AG04450 (cell line): ENCODE results near the gene CAP2. TPM values are rescaled to one million over a fixed set of nuclear protein-coding genes. Genes with fewer than 3 reads are reported as not detected.
"Not testable (repeated sequence)": the region's sequence is repeated elsewhere in the genome, so short reads cannot be mapped to it uniquely, and the experiment has no call there.

ENCODE experiments used
- CTCF ChIA-PET: fragments of 300-600, 350-600 bp; formaldehyde crosslinking; extraction: SDS; loops from one replicate; lab custom pipeline; 2022; ENCODE audit warnings: antibody characterized with exemption, inconsistent platforms; lab: Charles Lee
- POLR2A ChIA-PET: fragments of 350-600 bp; formaldehyde crosslinking; extraction: SDS; loops from one replicate; lab custom pipeline; 2021; ENCODE audit warnings: antibody characterized with exemption, inconsistent platforms; lab: Yijun Ruan, JAX
- DNase-seq: peaks from one replicate; pipeline ENCODE4 v3.0.0-alpha.2; 2011; ENCODE audit warnings: low read depth, low spot score
- H3K27ac ChIP-seq: one replicate; pipeline ENCODE4 v1.5.1; 2012; ENCODE audit warnings: low read depth, low read length, control low read depth
- H3K27me3 ChIP-seq: one replicate; pipeline ENCODE4 v1.6.0; 2012; ENCODE audit warnings: low read length; ENCODE audit not compliant: control insufficient read depth, insufficient read depth
- H3K4me3 ChIP-seq: 2 replicates; pipeline ENCODE4 v1.5.1; 2011; ENCODE audit warnings: mild to moderate bottlenecking, low read depth, low read length, control low read depth
- H3K9me3 ChIP-seq: 2 replicates; pipeline ENCODE4 v1.5.1; 2012; ENCODE audit warnings: low read length; ENCODE audit not compliant: control insufficient read depth, insufficient read depth
- polyA plus RNA-seq: library from polyadenylated mRNA; depleted of rRNA; stranded (reverse); fragments of >200 nt; gene quantifications from 2 replicates; pipeline ENCODE4 v1.2.3, GENCODE V29; 2011
- TF ChIP-seq, protein P1 (sequence below): IDR thresholded peaks from 2 replicates; pipeline ENCODE4 v1.5.1; 2011; ENCODE audit warnings: low read depth, low read length, control low read depth, inconsistent platforms

The CAP2 gene
- polyA plus RNA-seq, 1 experiment: 74.4 TPM

DNA sequence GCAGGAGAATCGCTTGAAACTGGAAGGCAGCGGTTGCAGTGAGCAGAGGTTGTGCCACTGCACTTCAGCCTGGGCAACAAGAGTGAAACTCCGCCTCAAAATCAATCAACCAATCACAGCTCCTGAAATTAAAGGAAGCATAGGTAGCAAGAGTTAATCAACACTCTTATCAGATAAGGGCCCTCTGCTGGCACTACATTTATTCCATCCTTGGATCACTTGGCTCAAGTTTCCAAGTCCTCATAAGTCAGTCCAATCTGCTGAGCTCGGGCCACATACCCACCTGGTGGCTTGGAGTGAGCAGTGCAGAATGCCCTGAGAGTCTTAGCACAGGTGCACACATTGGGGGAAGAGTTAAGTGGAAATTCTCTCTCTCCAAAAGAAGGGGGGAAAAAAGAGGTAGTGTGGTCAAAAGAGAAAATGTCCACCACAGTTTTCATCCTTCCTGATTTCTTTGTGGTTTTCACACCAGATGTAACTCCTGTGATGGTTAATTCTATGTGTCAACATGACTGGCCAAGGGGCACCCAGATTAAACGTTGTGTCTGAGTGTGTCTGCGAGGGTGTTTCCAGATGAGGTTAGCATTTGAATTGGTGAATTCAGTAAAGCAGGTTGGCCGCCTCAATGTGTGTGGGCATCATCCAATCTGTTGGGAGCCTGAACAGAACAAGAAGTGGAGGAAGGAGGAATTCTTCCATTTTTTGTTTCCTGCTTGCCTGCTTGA, 192.5 kb downstream of the CAP2 start:
- TF ChIP-seq, protein P1, sequence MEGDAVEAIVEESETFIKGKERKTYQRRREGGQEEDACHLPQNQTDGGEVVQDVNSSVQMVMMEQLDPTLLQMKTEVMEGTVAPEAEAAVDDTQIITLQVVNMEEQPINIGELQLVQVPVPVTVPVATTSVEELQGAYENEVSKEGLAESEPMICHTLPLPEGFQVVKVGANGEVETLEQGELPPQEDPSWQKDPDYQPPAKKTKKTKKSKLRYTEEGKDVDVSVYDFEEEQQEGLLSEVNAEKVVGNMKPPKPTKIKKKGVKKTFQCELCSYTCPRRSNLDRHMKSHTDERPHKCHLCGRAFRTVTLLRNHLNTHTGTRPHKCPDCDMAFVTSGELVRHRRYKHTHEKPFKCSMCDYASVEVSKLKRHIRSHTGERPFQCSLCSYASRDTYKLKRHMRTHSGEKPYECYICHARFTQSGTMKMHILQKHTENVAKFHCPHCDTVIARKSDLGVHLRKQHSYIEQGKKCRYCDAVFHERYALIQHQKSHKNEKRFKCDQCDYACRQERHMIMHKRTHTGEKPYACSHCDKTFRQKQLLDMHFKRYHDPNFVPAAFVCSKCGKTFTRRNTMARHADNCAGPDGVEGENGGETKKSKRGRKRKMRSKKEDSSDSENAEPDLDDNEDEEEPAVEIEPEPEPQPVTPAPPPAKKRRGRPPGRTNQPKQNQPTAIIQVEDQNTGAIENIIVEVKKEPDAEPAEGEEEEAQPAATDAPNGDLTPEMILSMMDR: no peak
- no peak for DNase-seq

DNA sequence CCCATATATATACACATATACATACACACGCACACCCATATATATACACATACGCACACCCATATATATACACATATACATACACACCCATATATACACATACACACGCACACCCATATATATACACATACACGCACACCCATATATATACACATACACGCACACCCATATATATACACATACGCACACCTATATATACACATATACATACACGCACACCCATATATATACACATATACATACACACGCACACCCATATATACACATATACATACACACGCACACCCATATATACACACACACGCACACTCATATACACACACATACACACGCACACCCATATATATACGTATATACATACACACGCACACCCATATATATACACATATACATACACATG, 193.2 kb downstream of the CAP2 start:
- H3K4me3 ChIP-seq, DNase-seq, POLR2A ChIA-PET, H3K9me3 ChIP-seq, H3K27ac ChIP-seq, H3K27me3 ChIP-seq, CTCF ChIA-PET: not testable (repeated sequence)

More for the DNA sequence above, 192.5 kb downstream of the CAP2 start:
- ChIA-PET CTCF (interaction anchor here (0.7 to 2.8 kb wide), 5 partner anchors 45 to 439 kb away, joined by 3 to 34 read pairs (median 13); no protein-coding TSS in a partner anchor), POLR2A (no interaction called here)
- no peaks in the 10 kb centered on the region for H3K27me3 ChIP-seq
- no peak overlapping the region for H3K4me3 ChIP-seq
- H3K27ac ChIP-seq: no peak overlapping the region
- no peaks in the 10 kb centered on the region; the same call in 1 of the 2 replicates for H3K9me3 ChIP-seq

DNA sequence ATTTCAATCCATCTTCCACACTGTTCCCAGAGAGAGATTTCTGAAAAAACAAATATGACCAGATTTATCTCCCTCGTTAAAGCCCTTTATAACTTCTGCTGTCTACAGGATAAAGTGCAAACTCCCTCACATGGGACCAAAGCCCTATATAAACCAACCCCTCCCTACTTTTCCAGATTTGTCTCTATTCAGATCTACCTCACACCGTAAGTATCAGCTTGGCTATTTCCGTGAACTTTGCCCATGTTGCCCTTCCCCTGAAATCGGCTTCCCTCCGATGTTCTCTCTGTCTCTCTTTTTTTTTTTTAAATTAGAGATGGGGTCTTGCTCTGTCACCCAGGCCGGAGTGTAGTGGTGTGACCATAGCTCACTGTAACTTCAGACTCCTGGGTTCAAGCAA, 194.6 kb downstream of the CAP2 start:
- Histone ChIP-seq H3K4me3 (no peak overlapping the region), H3K27ac (no peak overlapping the region), H3K27me3 (no peaks in the 10 kb centered on the region), H3K9me3 (no peaks in the 10 kb centered on the region)
- CTCF ChIA-PET: interaction anchor here (0.6 kb wide), 1 partner anchor 369 kb away, joined by 3 read pairs; no protein-coding TSS in a partner anchor
- POLR2A ChIA-PET: no interaction called here
- TF ChIP-seq, protein P1: no peak
- DNase-seq: no peak

DNA sequence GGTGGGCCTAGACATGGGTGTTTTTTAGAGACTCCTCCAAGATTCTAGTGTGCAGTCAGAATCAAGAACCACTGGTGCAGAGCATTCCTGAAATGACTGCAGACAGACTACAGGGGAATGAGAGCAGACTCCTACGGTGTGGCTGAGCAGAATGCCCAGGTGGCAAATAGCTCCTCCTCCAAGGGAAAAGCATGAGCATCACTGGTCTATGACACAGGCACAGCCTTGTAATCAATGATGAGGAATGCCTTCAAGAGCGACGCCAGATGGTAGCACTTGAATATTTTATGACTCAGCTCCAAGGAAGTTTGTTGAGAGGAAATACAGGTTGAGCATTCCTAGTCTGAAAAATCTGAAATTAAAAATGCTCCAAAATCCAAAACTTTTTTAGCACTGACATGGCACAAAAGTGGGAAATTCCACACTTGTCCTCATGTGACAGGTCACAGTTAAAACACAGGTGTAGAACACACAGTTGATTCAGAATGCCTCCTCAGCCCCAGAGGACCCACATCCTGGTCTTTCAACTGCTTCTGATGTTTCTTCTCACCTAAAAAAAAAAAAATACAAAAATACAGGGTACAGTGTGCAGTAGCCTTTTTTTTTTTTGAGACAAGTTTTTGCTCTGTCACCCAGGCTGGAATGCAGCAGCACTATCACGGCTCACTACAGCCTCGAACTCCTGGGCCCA, 196.2 kb downstream of the CAP2 start:
- peak overlapping the region; percentile 47 for H3K27ac ChIP-seq

DNA sequence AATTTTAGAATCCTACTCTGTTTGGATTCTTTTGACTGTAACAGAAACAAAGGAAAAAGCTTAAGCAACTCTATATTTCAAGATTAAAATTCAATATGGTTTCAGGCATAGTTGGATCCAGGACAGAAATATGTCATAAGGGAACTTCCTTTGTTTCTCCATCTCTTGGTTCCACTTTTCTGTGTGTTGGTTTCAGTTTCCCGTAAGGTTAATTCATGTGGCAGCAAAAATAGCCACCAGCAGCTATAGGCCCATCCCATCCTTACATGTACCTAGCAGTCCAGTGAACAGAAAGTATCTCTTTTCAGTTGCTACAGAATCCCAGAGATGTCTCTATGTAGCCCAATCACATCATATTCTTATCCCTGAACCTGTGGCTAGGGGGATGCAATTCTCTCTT, 197.9 kb downstream of the CAP2 start:
- Histone ChIP-seq H3K27ac (no peak overlapping the region), H3K9me3 (no peaks in the 10 kb centered on the region), H3K27me3 (no peaks in the 10 kb centered on the region), H3K4me3 (no peak overlapping the region)
- DNase-seq: no peak
- TF ChIP-seq, protein P1: no peak
- ChIA-PET CTCF (no interaction called here), POLR2A (no interaction called here)

More for the DNA sequence above, 196.2 kb downstream of the CAP2 start:
- ChIA-PET CTCF (interaction anchor here (0.9 to 1.3 kb wide), 4 partner anchors 214 to 434 kb away, joined by 3 to 5 read pairs (median 4); no protein-coding TSS in a partner anchor), POLR2A (interaction anchor here (0.6 to 1.9 kb wide), 3 partner anchors 10 to 160 kb away, joined by 6 to 8 read pairs (median 7); partner anchors contain the start of gene FAM8A1)
- Histone ChIP-seq H3K4me3 (no peak overlapping the region), H3K9me3 (no peaks in the 10 kb centered on the region), H3K27me3 (no peaks in the 10 kb centered on the region)
- peak; percentile 83 for DNase-seq
- TF ChIP-seq, protein P1: no peak
